Progenitor cell of endocrine pancreas (in vitro differentiated cells): ENCODE data around the gene NDUFA13. TPM values are rescaled to one million over a fixed set of nuclear protein-coding genes. Genes with fewer than 3 reads are reported as not detected.

Experiments
- DNase-seq: peaks from one replicate; pipeline ENCODE4 v3.0.0; 2021; ENCODE audit warnings: low spot score; ENCODE audit not compliant: unreplicated experiment
- H3K27ac Mint-ChIP-seq: 2 replicates; pipeline ENCODE4 v1.8.0; 2021; ENCODE audit warnings: mild to moderate bottlenecking, moderate library complexity, mixed read lengths
- H3K27me3 Mint-ChIP-seq: 2 replicates; pipeline ENCODE4 v1.8.0; 2021; ENCODE audit warnings: mixed read lengths
- H3K36me3 Mint-ChIP-seq: 2 replicates; pipeline ENCODE4 v1.8.0; 2022; ENCODE audit warnings: mixed read lengths; ENCODE audit not compliant: insufficient read depth
- H3K4me1 Mint-ChIP-seq: 2 replicates; pipeline ENCODE4 v1.8.0; 2021; ENCODE audit warnings: low read depth, mixed read lengths
- H3K4me3 Mint-ChIP-seq: 2 replicates; pipeline ENCODE4 v1.8.0; 2021; ENCODE audit warnings: low read depth, mild to moderate bottlenecking, moderate library complexity, mixed read lengths
- H3K9me3 Mint-ChIP-seq: 2 replicates; pipeline ENCODE4 v1.8.0; 2021; ENCODE audit warnings: low read depth, mixed read lengths
- total RNA-seq: library from RNA; stranded (reverse); gene quantifications from 2 replicates; pipeline ENCODE4 v1.2.1, GENCODE V29; 2021
- TF ChIP-seq, protein P1 (sequence below): fragments of 200-600 bp; sonication (generic); IDR thresholded peaks from one replicate; pipeline ENCODE4 v1.5.0; 2021; ENCODE audit warnings: antibody characterized with exemption, mild to moderate bottlenecking; ENCODE audit not compliant: unreplicated experiment

Gene NDUFA13
- total RNA-seq, 1 donor from 2014 or later = 346 TPM

GRCh38 chr19:19495614-19496603, 20.1 kb upstream of the NDUFA13 start:
- Mint-ChIP-seq H3K36me3 (peaks cover 8% of the 10 kb centered on the region), H3K9me3 (no peaks in the 10 kb centered on the region), H3K4me3 (no peak overlapping the region), H3K4me1 (no peaks in the 10 kb centered on the region), H3K27me3 (no peaks in the 10 kb centered on the region), H3K27ac (no peak overlapping the region)
- TF ChIP-seq, protein P1, sequence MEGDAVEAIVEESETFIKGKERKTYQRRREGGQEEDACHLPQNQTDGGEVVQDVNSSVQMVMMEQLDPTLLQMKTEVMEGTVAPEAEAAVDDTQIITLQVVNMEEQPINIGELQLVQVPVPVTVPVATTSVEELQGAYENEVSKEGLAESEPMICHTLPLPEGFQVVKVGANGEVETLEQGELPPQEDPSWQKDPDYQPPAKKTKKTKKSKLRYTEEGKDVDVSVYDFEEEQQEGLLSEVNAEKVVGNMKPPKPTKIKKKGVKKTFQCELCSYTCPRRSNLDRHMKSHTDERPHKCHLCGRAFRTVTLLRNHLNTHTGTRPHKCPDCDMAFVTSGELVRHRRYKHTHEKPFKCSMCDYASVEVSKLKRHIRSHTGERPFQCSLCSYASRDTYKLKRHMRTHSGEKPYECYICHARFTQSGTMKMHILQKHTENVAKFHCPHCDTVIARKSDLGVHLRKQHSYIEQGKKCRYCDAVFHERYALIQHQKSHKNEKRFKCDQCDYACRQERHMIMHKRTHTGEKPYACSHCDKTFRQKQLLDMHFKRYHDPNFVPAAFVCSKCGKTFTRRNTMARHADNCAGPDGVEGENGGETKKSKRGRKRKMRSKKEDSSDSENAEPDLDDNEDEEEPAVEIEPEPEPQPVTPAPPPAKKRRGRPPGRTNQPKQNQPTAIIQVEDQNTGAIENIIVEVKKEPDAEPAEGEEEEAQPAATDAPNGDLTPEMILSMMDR = no peak
- no peak for DNase-seq

DNA sequence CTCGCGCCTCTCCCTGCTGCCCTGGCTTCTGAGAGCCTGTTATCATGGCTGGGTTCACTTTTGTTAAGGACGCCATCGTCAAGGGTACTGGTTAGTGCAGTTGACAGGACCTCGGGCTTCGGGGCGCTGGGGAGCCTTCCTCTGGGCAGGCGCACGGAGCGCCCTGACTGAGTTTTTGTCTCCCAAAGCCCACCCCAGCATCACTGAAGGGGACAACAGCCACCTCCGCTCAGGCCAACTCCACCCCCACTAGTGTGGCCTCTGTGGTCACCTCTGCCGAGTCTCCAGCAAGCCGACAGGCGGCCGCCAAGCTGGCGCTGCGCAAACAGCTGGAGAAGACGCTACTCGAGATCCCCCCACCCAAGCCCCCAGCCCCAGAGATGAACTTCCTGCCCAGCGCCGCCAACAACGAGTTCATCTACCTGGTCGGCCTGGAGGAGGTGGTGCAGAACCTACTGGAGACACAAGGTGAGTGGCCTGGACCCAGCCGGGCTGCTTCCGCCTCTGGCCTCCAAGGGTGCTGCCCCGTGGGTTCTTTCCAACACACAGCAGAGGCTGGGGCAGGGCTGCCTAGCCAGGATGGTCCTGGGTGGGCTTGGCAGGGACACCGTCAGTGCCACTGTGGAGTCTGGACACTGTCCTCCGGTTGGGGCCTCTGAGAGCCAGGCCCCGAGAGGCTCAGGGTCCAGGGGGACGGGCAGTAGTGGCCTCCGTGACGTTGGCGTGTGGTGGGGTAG, 17.6 kb upstream of the NDUFA13 start:
- no peaks in the 10 kb centered on the region for H3K4me1 Mint-ChIP-seq
- H3K27me3 Mint-ChIP-seq = no peaks in the 10 kb centered on the region
- no peak for DNase-seq
- no peak overlapping the region for H3K27ac Mint-ChIP-seq
- TF ChIP-seq, protein P1 = no peak
- H3K36me3 Mint-ChIP-seq = peaks cover 18% of the 10 kb centered on the region
- no peaks in the 10 kb centered on the region for H3K9me3 Mint-ChIP-seq
- no peak overlapping the region for H3K4me3 Mint-ChIP-seq

GRCh38 chr19:19499272-19499995, 16.6 kb upstream of the NDUFA13 start:
- no peak overlapping the region for H3K27ac Mint-ChIP-seq
- no peaks in the 10 kb centered on the region for H3K9me3 Mint-ChIP-seq
- H3K27me3 Mint-ChIP-seq = no peaks in the 10 kb centered on the region
- DNase-seq = no peak
- H3K36me3 Mint-ChIP-seq = peaks cover 22% of the 10 kb centered on the region
- no peaks in the 10 kb centered on the region for H3K4me1 Mint-ChIP-seq
- no peak overlapping the region for H3K4me3 Mint-ChIP-seq
- TF ChIP-seq, protein P1 = no peak

- Mint-ChIP-seq H3K27ac (no peak overlapping the region), H3K27me3 (no peaks in the 10 kb centered on the region), H3K36me3 (peaks cover 17% of the 10 kb centered on the region), H3K9me3 (no peaks in the 10 kb centered on the region), H3K4me3 (no peak overlapping the region), H3K4me1 (no peaks in the 10 kb centered on the region)
- TF ChIP-seq, protein P1 = no peak
- no peak for DNase-seq
These were observed 14.9 kb upstream of the NDUFA13 start for GRCh38 chr19:19500975-19501644.
